ENCODE results near the gene IGF1R. TPM values are rescaled to one million over a fixed set of nuclear protein-coding genes. Genes with fewer than 3 reads are reported as not detected.

Gene IGF1R
- total RNA-seq, 1 experiment from 2014 or later, result 51.6 TPM

DNA sequence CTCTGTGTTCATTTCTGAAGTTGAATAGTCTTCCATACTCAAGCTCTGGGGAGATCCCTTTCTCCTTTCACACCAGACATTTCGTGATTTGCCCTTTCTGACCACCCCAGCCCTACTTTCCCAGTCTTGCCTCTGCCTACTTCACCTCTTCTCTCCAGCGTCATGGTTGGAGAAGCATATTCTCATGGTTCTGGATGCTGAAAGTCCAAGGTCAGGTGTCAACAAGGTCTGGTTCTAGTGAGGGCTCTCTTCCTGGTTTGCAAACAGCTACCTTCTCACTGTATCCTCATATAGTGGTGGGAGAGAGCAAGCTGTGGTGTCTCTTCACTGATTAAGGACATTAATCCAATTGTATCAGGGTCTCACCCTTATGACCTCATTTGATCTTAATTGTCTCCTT lies 169.4 kb downstream of the IGF1R start:
- no peak overlapping the region for H3K27ac Mint-ChIP-seq (ENCODE audit: unreplicated experiment)
- no peaks in the 10 kb centered on the region for H3K27me3 Mint-ChIP-seq (ENCODE audit: insufficient read depth, unreplicated experiment)
- no peaks in the 10 kb centered on the region for H3K4me1 Mint-ChIP-seq (ENCODE audit: low read depth, unreplicated experiment)
- no peak overlapping the region for H3K4me3 ChIP-seq (ENCODE audit: low read depth, low read length)
- intact Hi-C loops (cut with micrococcal nuclease; ENCODE audit: unreplicated experiment), result no loop called here
- H3K9me3 ChIP-seq, result no peaks in the 10 kb centered on the region
- ChIA-PET CTCF (no interaction called here), POLR2A (no interaction called here)
- H3K4me1 ChIP-seq, result no peaks in the 10 kb centered on the region
- TF ChIP-seq, protein P1, sequence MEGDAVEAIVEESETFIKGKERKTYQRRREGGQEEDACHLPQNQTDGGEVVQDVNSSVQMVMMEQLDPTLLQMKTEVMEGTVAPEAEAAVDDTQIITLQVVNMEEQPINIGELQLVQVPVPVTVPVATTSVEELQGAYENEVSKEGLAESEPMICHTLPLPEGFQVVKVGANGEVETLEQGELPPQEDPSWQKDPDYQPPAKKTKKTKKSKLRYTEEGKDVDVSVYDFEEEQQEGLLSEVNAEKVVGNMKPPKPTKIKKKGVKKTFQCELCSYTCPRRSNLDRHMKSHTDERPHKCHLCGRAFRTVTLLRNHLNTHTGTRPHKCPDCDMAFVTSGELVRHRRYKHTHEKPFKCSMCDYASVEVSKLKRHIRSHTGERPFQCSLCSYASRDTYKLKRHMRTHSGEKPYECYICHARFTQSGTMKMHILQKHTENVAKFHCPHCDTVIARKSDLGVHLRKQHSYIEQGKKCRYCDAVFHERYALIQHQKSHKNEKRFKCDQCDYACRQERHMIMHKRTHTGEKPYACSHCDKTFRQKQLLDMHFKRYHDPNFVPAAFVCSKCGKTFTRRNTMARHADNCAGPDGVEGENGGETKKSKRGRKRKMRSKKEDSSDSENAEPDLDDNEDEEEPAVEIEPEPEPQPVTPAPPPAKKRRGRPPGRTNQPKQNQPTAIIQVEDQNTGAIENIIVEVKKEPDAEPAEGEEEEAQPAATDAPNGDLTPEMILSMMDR (IDR thresholded peaks at IDR 0.05; ENCODE audit: insufficient read depth in 1 of 2, low read depth in 1 of 2, low read length in 1 of 2, severe bottlenecking in 1 of 2, unreplicated experiment in 1 of 2), result no peak
- H3K36me3 ChIP-seq (ENCODE audit: control insufficient read depth, insufficient read depth, low read length), result no peaks in the 10 kb centered on the region
- no peak overlapping the region for H3K4me3 Mint-ChIP-seq (ENCODE audit: unreplicated experiment)
- H3K9me3 Mint-ChIP-seq (ENCODE audit: unreplicated experiment), result no peaks in the 10 kb centered on the region
- BruUV-seq (replicated peaks), result no TSS peak
- DNase-seq, result no peak
- H3K36me3 Mint-ChIP-seq (ENCODE audit: insufficient read depth, unreplicated experiment), result no peaks in the 10 kb centered on the region
- no peaks in the 10 kb centered on the region for H3K27me3 ChIP-seq (replicated peaks; ENCODE audit: control insufficient read depth, insufficient read depth, low read length)

- no peak overlapping the region for H3K4me3 Mint-ChIP-seq (ENCODE audit: unreplicated experiment)
- Histone ChIP-seq H3K9me3 (no peaks in the 10 kb centered on the region; the same call in none of the 2 replicates), H3K4me1 (no peaks in the 10 kb centered on the region), H3K36me3 (ENCODE audit: control insufficient read depth, insufficient read depth, low read length) (no peaks in the 10 kb centered on the region), H3K4me3 (ENCODE audit: low read depth, low read length) (no peak overlapping the region), H3K27me3 (replicated peaks; ENCODE audit: control insufficient read depth, insufficient read depth, low read length) (no peaks in the 10 kb centered on the region)
- BruUV-seq (replicated peaks), result no TSS peak
- no peaks in the 10 kb centered on the region for H3K27me3 Mint-ChIP-seq (ENCODE audit: insufficient read depth, unreplicated experiment)
- intact Hi-C loops (cut with micrococcal nuclease; ENCODE audit: unreplicated experiment), result no loop called here
- H3K4me1 Mint-ChIP-seq (ENCODE audit: low read depth, unreplicated experiment), result no peaks in the 10 kb centered on the region
- ChIA-PET CTCF (no interaction called here), POLR2A (no interaction called here)
- no peak overlapping the region for H3K27ac Mint-ChIP-seq (ENCODE audit: unreplicated experiment)
- DNase-seq, result no peak
- H3K36me3 Mint-ChIP-seq (ENCODE audit: insufficient read depth, unreplicated experiment), result peaks cover under 1% of the 10 kb centered on the region
- TF ChIP-seq, protein P1 (IDR thresholded peaks at IDR 0.05; ENCODE audit: insufficient read depth in 1 of 2, low read depth in 1 of 2, low read length in 1 of 2, severe bottlenecking in 1 of 2, unreplicated experiment in 1 of 2), result no peak
- peaks cover 6% of the 10 kb centered on the region for H3K9me3 Mint-ChIP-seq (ENCODE audit: unreplicated experiment)
Measured at GRCh38 chr15:98823012-98823458, 174.7 kb downstream of the IGF1R start.

DNA sequence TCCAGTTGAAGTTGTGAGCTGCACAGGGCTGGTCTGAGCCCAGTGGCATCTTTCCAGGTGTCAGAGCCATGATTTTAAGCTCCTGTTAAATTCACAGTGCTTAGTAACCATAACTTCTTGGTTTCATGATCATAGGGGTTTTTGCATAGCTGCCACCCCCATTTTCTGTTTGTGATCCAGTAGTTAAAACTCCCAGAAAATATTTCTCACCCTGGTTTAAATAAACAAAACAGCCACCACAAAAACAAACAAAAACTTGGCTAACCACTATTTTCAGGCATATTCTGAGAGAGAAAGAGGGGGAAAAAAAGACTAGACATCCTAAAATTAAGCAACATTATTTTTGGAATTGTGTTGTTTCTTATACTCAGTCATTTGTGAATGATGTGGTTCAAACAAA lies 175.3 kb downstream of the IGF1R start:
- Mint-ChIP-seq H3K9me3 (ENCODE audit: unreplicated experiment) (peaks cover 6% of the 10 kb centered on the region), H3K27me3 (ENCODE audit: insufficient read depth, unreplicated experiment) (no peaks in the 10 kb centered on the region), H3K36me3 (ENCODE audit: insufficient read depth, unreplicated experiment) (peaks cover 5% of the 10 kb centered on the region), H3K4me3 (ENCODE audit: unreplicated experiment) (no peak overlapping the region), H3K27ac (ENCODE audit: unreplicated experiment) (no peak overlapping the region), H3K4me1 (ENCODE audit: low read depth, unreplicated experiment) (no peaks in the 10 kb centered on the region)
- H3K36me3 ChIP-seq (ENCODE audit: control insufficient read depth, insufficient read depth, low read length), result no peaks in the 10 kb centered on the region
- H3K4me3 ChIP-seq (ENCODE audit: low read depth, low read length), result no peak overlapping the region
- ChIA-PET CTCF (no interaction called here), POLR2A (no interaction called here)
- TF ChIP-seq, protein P1 (IDR thresholded peaks at IDR 0.05; ENCODE audit: insufficient read depth in 1 of 2, low read depth in 1 of 2, low read length in 1 of 2, severe bottlenecking in 1 of 2, unreplicated experiment in 1 of 2), result no peak
- H3K9me3 ChIP-seq, result no peaks in the 10 kb centered on the region; the same call in none of the 2 replicates
- intact Hi-C loops (cut with micrococcal nuclease; ENCODE audit: unreplicated experiment), result no loop called here
- no peak for DNase-seq
- no peaks in the 10 kb centered on the region for H3K4me1 ChIP-seq
- BruUV-seq (replicated peaks), result no TSS peak
- no peaks in the 10 kb centered on the region for H3K27me3 ChIP-seq (replicated peaks; ENCODE audit: control insufficient read depth, insufficient read depth, low read length)

Data from Caco-2 (cell line).